SH-SY5Y (cell line): ENCODE data around the gene SIGLEC8.

Experiments
- GATA2 ChIP-seq: IDR thresholded peaks from 2 replicates; pipeline ENCODE4 v1.6.1; 2011; ENCODE audit warnings: mild to moderate bottlenecking, low read depth, low read length
- GATA3 ChIP-seq: IDR thresholded peaks from 2 replicates; pipeline ENCODE4 v1.6.1; 2011; ENCODE audit warnings: low read depth, mild to moderate bottlenecking, low read length, moderate library complexity

GRCh38 chr19:51439021-51439465, 19.2 kb downstream of the SIGLEC8 start:
- TF ChIP-seq GATA2 (no peak), GATA3 (no peak)
